ENCODE measurements around the gene EBF3.

The EBF3 gene

DNA sequence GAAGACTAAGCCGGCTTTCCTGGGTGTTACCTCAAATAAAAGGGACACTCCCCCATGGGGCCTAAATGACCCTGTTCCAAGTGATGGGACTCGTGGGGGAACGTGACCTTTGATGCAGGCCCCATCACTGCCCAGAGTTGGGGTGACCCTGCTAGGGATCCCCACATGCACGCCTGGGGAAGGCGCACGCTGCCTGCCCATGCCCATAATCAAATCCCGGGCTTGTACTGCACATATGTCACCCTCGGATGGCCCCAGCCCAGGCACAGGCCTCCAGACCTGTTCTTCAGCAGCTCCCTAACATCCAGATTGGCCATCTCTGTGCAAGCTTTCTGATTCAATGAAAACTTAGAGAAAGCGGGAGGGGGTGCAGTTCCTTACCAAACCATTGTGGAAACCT lies 14.7 kb downstream of the EBF3 start:
- DNase-seq (ENCODE audit: insufficient read length, low spot score) (no peak), FAIRE-seq (no peak)
- TF ChIP-seq, protein P1, sequence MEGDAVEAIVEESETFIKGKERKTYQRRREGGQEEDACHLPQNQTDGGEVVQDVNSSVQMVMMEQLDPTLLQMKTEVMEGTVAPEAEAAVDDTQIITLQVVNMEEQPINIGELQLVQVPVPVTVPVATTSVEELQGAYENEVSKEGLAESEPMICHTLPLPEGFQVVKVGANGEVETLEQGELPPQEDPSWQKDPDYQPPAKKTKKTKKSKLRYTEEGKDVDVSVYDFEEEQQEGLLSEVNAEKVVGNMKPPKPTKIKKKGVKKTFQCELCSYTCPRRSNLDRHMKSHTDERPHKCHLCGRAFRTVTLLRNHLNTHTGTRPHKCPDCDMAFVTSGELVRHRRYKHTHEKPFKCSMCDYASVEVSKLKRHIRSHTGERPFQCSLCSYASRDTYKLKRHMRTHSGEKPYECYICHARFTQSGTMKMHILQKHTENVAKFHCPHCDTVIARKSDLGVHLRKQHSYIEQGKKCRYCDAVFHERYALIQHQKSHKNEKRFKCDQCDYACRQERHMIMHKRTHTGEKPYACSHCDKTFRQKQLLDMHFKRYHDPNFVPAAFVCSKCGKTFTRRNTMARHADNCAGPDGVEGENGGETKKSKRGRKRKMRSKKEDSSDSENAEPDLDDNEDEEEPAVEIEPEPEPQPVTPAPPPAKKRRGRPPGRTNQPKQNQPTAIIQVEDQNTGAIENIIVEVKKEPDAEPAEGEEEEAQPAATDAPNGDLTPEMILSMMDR (IDR thresholded peaks at IDR 0.05; ENCODE audit: insufficient read depth, missing control alignments), result no peak

DNA sequence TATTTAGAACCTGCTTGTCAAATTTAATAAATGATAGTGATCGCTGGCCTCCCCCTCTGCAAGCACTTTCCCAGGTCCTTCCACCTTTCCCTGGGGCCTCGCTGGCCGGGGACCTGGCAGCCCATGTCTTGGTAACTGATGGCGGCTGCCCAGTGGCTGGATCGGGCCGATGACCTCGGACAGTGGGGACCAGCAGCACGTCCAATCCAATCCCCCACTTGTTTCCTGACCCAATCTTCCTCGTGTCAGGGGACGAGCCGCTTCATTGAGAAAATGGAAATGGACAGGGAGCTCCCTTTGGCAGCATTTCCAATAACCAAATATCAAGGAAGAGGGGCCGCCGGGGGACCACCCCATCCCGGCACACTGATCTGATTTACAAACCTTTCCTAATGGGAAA lies 17.2 kb downstream of the EBF3 start:
- TF ChIP-seq, protein P1 (IDR thresholded peaks at IDR 0.05; ENCODE audit: insufficient read depth, missing control alignments), result no peak
- FAIRE-seq (no peak), DNase-seq (ENCODE audit: insufficient read length, low spot score) (no peak)

DNA sequence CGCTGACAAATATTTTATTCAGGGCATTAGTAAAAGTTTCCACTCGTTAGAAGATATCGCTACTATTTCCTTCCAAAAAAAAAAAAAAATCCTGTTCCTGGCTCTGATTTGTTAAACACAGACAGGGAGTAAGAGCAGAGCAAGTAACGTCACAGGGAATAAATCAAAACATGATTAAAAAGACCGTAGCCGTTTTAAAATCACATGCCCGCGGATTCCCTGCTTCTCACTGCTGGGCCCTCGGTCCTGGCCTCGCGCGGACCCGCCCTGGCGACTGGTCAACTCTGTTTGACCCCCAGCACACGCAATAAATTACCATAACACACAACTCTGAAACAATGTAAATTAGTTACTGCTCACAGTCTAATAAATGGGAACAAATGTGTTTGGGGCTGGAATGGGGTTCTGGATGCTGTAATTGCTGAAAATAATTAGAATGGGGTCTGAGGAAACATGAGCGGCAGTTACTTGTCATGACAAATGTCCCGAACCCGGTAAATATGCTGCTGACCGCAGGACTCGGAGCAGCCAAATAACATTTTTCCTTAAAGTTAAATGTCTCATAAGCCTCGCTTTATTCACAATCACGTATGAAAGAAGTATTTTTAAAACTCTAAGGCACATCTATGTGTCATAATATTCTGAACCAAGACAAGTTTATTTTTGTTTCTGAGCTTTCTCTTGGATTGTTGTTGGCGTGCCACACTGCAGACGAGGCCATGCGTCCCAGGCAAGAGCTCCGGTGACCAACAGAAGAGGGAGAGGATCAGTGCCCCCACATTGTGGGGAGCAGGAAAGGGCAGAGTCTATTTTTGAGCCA lies 17.9 kb downstream of the EBF3 start:
- TF ChIP-seq, protein P1 (IDR thresholded peaks at IDR 0.05; ENCODE audit: insufficient read depth, missing control alignments), result no peak
- DNase-seq (ENCODE audit: insufficient read length, low spot score) (no peak), FAIRE-seq (no peak)

DNA sequence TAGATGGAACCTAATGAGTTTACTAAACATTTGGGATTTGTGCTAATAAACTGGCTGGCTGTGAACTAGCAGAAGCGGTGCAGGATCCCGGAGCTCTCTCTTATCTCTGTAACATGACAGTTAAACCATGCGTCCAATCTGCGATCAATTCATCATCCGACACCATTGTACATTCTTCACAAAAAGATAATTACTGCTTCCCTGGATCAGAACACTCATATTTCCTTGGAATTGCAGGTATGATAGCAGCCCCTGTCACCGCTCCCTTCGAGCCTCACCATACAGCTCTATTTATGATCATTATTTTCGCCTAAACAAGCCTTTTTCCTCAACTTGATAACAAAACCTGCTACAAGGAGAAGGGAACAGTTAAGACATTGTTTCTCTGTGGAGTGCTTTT lies 18.5 kb downstream of the EBF3 start:
- DNase-seq (ENCODE audit: insufficient read length, low spot score) (no peak), FAIRE-seq (no peak)
- TF ChIP-seq, protein P1 (IDR thresholded peaks at IDR 0.05; ENCODE audit: insufficient read depth, missing control alignments), result no peak

DNA sequence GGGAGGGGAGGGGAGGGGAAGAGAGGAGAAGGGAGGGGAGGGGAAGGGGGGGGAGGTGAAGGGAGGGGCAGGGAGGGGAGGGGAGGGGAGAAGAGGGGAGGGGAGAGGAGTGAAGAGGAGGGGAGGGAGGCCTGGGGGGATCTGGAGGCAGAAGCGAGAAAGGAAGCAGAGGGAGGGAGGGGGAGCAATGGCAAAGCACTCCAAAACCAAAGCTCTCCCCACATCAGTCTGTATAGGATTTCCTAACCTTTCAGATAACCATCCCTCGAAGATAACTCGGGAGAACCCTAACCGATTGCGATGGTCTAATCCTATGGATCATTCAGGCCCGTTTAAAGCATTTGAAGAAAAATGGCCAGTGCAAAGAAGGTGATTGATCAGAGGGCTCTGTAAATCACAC lies 19.0 kb downstream of the EBF3 start:
- DNase-seq (ENCODE audit: insufficient read length, low spot score), result no peak
- no peak for FAIRE-seq
- TF ChIP-seq, protein P1 (IDR thresholded peaks at IDR 0.05; ENCODE audit: insufficient read depth, missing control alignments), result no peak

DNA sequence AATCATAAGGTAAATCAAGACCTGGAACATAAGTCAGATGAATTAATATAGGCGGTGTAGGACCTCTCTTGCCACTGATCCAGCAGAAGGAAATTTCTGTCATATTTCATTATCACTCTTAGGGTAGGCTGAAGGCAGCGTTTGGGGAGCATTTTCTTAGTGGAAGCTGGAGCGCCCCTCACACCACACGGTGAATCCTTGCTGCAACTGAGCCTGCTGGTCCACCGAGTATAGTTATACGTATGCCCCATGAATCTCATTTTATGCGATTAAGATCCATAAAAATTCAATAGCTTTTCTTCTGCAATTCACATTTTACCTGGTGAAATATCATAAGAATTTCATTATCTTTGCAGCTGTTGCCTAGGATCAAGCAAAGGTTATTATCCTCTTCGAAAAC lies 19.6 kb downstream of the EBF3 start:
- TF ChIP-seq, protein P1 (IDR thresholded peaks at IDR 0.05; ENCODE audit: insufficient read depth, missing control alignments), result no peak
- DNase-seq (ENCODE audit: insufficient read length, low spot score) (no peak), FAIRE-seq (no peak)

DNA sequence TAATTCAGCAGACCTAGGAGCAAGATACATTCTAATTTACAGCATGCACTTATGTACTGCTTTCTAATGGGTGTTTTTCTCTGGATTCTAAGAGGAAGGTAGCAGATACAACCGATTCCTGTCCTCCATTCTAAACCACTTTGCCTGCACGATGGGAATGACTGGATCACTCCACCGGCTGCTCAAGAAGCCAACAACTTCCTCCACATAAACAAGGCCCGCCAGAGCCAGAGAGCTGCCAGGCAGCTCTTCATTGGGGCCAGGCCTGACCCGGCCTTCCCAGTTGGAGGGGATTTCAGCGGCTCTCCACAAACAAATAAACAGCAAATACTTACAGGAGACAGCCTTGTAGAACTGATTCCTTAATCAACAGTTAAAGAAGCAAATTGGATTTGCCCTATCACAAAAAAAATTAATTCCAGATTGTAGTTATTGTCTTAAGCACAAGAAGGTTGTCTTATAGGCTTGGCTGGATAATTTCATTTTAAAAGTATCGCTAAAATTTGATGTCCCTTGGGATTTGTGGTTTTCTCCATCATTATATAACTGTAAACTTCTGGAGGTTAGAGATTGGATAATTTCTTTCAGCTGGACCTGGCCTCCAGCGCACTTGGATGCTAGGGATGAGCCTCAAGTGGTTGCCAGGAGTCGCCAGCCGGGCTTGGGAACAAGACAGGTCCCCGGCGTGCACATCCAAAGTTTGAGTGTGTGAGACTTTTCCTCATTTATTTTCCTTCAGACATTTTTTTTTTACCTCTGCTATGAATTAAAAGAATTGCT lies 20.9 kb downstream of the EBF3 start:
- FAIRE-seq (no peak), DNase-seq (ENCODE audit: insufficient read length, low spot score) (no peak)
- TF ChIP-seq, protein P1 (IDR thresholded peaks at IDR 0.05; ENCODE audit: insufficient read depth, missing control alignments), result no peak

Data from D721Med (cell line).